Kidney (tissue), 14 donors: ENCODE data around the gene PRKAR1B. TPM values are rescaled to one million over a fixed set of nuclear protein-coding genes. Genes with fewer than 3 reads are reported as not detected.

Experiments
- DNase-seq, 5 donors: peaks; one replicate each; pipeline ENCODE4 v3.0.0-alpha.2; 2013 to 2020
- FAIRE-seq: peaks from 2 replicates; lab custom pipeline; 2012; peaks lifted over from hg19 to GRCh38; lab: Jason Lieb, UNC
- H3K27ac ChIP-seq, 2 donors: one replicate each; pipeline ENCODE4 v1.7.0; 2013; ENCODE audit warnings: low read depth in 2 of 2, low read length in 2 of 2, inconsistent platforms in 1 of 2
- H3K27me3 ChIP-seq: one replicate; pipeline ENCODE4 v1.7.1; 2013; ENCODE audit warnings: low read length, inconsistent platforms; ENCODE audit not compliant: control insufficient read depth, insufficient read depth
- H3K36me3 ChIP-seq, 3 donors: one replicate each; pipeline versions ENCODE4 v1.7.0 to v1.7.1; 2013; ENCODE audit warnings: low read length in 3 of 3, control low read depth in 1 of 3, inconsistent platforms in 1 of 3; ENCODE audit not compliant: insufficient read depth in 3 of 3, control insufficient read depth in 2 of 3
- H3K4me1 ChIP-seq, 3 donors: one replicate each; pipeline versions ENCODE4 v1.7.0 to v1.7.1; 2013; ENCODE audit warnings: low read length in 3 of 3, inconsistent platforms in 1 of 3, low read depth in 1 of 3; ENCODE audit not compliant: control insufficient read depth in 2 of 3, insufficient read depth in 2 of 3
- H3K4me3 ChIP-seq, 3 donors: one replicate each; pipeline versions ENCODE4 v1.7.0 to v1.8.1; 2013; ENCODE audit warnings: low read length in 3 of 3, control low read depth in 1 of 3, inconsistent platforms in 1 of 3
- H3K9ac ChIP-seq, 3 donors: one replicate each; pipeline versions ENCODE4 v1.7.0 to v1.7.1; 2013; ENCODE audit warnings: low read length in 3 of 3, control low read depth in 1 of 3, inconsistent platforms in 1 of 3
- H3K9me3 ChIP-seq, 3 donors: one replicate each; pipeline versions ENCODE4 v1.7.0 to v1.7.1; 2013; ENCODE audit warnings: low read length in 3 of 3, control low read depth in 1 of 3, inconsistent platforms in 1 of 3; ENCODE audit not compliant: control insufficient read depth in 2 of 3, insufficient read depth in 1 of 3
- intact Hi-C: fragments of 100-400 bp; cut with DNase I; formaldehyde crosslinking; loops from one replicate; pipeline ENCODE4 v1.11.1; 2022
- polyA plus RNA-seq: library from polyadenylated mRNA; stranded (reverse); fragments of 350-450 nt; fragmentation: Illumina TruSeq; extraction: RNeasy Lipid Tissue Mini Kit (QIAGEN cat#74804); gene quantifications from one replicate; pipeline ENCODE4 v1.2.3, GENCODE V29; 2014; ENCODE audit warnings: low read depth, low replicate concordance; ENCODE audit not compliant: insufficient read depth
- total RNA-seq: library from RNA; stranded (reverse); fragmentation: NEBNext Ultra II Directional; extraction: Animal tissue kit (Norgen Biotek cat#: 25700); gene quantifications from one replicate; pipeline ENCODE4 v1.2.1, GENCODE V29; 2021
- TF ChIP-seq, protein P1 (sequence below): IDR thresholded peaks from 3 replicates; pipeline ENCODE4 v1.5.1; 2012; ENCODE audit warnings: mild to moderate bottlenecking, moderate library complexity, borderline replicate concordance; ENCODE audit not compliant: insufficient read depth; ENCODE audit errors: extremely low read depth
- donor health status: control.
- donor health status: control.
- donor health status: control.
- donor health status: control.
- donor health status: control.
- donor health status: DM: yes; HTN: yes; CAD: no.
- donor health status: Normal renal cell carcinoma (clear cell type).

Gene PRKAR1B
- total and polyA plus RNA-seq, 2 donors from 2014 or later: 15.9 to 21.4 TPM

- intact Hi-C loops: no loop called here
- Histone ChIP-seq H3K27ac (no peak overlapping the region), H3K9me3 (no peaks in the 10 kb centered on the region), H3K4me1 (peaks cover 0 to 11% (median 0%) of the 10 kb centered on the region in 3 donors), H3K36me3 (peaks cover 0 to 2% (median 2%) of the 10 kb centered on the region in 3 donors), H3K4me3 (no peak overlapping the region), H3K27me3 (no peaks in the 10 kb centered on the region), H3K9ac (no peak overlapping the region)
- FAIRE-seq (no peak), DNase-seq (peak in 1 of 5 donors; percentile 59)
- TF ChIP-seq, protein P1, sequence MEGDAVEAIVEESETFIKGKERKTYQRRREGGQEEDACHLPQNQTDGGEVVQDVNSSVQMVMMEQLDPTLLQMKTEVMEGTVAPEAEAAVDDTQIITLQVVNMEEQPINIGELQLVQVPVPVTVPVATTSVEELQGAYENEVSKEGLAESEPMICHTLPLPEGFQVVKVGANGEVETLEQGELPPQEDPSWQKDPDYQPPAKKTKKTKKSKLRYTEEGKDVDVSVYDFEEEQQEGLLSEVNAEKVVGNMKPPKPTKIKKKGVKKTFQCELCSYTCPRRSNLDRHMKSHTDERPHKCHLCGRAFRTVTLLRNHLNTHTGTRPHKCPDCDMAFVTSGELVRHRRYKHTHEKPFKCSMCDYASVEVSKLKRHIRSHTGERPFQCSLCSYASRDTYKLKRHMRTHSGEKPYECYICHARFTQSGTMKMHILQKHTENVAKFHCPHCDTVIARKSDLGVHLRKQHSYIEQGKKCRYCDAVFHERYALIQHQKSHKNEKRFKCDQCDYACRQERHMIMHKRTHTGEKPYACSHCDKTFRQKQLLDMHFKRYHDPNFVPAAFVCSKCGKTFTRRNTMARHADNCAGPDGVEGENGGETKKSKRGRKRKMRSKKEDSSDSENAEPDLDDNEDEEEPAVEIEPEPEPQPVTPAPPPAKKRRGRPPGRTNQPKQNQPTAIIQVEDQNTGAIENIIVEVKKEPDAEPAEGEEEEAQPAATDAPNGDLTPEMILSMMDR: no peak
Observed at GRCh38 chr7:598899-599298, 128.2 kb downstream of the PRKAR1B start.

DNA sequence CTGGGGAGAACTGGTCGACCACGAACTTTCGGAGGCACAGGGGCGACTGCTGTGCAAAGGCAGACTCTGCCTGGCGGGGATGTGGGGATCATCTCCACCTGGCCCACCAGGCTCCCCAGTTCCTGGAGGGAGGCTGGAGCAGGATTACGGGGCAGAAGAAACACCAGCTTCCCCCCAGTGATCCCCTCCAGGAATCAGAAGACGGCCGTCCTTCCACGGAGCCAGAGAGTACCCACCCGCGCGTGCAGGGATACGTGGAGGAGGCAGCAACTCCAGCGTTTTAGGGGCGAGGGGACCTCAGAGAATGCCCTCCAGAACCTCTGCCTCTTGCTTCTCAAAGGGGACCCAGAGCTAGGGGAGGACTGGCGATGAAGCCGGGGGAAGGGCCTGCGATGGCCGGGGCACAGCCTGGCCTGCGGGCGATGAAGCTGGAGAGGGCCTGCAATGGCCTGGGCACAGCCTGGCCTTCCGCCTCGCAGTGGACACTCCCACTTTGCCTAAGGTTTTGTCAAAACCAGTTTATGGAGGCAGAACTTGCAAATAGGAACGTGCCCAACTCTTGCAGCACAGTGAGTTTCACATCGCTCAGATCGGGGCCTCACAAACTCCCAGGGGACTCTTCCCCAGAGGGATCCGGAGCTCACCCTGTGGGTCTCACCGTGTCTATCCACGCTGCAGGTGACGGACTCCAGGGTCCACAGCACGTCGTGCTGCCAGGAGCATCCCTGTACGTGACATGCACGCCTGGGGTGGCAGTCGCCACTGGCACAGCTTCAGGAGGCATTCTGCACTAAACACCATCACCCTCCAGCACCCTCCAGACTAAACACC is 129.5 kb downstream of the PRKAR1B start:
- H3K9me3 ChIP-seq: no peaks in the 10 kb centered on the region
- TF ChIP-seq, protein P1: no peak
- intact Hi-C loops: no loop called here
- H3K9ac ChIP-seq: no peak overlapping the region
- no peak overlapping the region for H3K27ac ChIP-seq
- FAIRE-seq (no peak), DNase-seq (peak in 1 of 5 donors; percentile 59)
- H3K36me3 ChIP-seq: peaks cover 0 to 2% (median 2%) of the 10 kb centered on the region in 3 donors
- H3K4me3 ChIP-seq: no peak overlapping the region
- H3K27me3 ChIP-seq: no peaks in the 10 kb centered on the region
- H3K4me1 ChIP-seq: peaks cover 0 to 3% (median 0%) of the 10 kb centered on the region in 3 donors

DNA sequence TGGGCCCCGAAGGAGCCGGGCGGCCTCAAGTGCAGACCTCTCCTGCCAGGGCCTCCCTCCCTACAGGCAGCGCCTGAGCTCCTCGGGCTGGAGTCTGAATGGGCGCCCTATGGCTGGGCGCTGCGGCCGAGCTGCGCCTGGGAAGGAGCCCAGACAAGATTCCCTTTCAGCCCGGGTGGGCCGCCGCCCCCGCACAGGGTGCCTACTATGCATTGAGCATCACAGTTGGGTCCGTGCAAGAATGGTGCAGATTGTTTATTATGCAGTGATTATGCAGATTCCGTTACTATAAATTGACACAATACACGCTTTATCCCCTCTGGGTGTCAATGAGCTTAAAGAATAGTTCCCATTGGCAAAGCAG is 130.3 kb downstream of the PRKAR1B start:
- H3K27ac ChIP-seq: no peak overlapping the region
- no peak overlapping the region for H3K4me3 ChIP-seq
- intact Hi-C loops: no loop called here
- H3K4me1 ChIP-seq: peaks cover 0 to 3% (median 0%) of the 10 kb centered on the region in 3 donors
- H3K9me3 ChIP-seq: no peaks in the 10 kb centered on the region
- DNase-seq: no peak
- no peaks in the 10 kb centered on the region for H3K27me3 ChIP-seq
- H3K36me3 ChIP-seq: peaks cover 0 to 2% (median 2%) of the 10 kb centered on the region in 3 donors
- no peak for FAIRE-seq
- H3K9ac ChIP-seq: no peak overlapping the region
- TF ChIP-seq, protein P1: no peak
